Fibroblast of mammary gland (primary cell): ENCODE measurements around the gene HMGXB4.

ENCODE experiments used
- DNase-seq: peaks from one replicate; pipeline ENCODE4 v3.0.0-alpha.2; 2010; ENCODE audit warnings: low read depth
- H3K4me3 ChIP-seq: 2 replicates; pipeline ENCODE4 v1.5.1; 2011; ENCODE audit warnings: low read depth, mild to moderate bottlenecking, low read length, moderate library complexity; ENCODE audit not compliant: control insufficient read depth
- TF ChIP-seq, protein P1 (sequence below): conservative IDR thresholded peaks from 2 replicates; pipeline ENCODE4 v1.5.1; 2011; ENCODE audit warnings: low read depth, low read length, inconsistent platforms; ENCODE audit not compliant: control insufficient read depth, insufficient read depth

HMGXB4 gene

DNA sequence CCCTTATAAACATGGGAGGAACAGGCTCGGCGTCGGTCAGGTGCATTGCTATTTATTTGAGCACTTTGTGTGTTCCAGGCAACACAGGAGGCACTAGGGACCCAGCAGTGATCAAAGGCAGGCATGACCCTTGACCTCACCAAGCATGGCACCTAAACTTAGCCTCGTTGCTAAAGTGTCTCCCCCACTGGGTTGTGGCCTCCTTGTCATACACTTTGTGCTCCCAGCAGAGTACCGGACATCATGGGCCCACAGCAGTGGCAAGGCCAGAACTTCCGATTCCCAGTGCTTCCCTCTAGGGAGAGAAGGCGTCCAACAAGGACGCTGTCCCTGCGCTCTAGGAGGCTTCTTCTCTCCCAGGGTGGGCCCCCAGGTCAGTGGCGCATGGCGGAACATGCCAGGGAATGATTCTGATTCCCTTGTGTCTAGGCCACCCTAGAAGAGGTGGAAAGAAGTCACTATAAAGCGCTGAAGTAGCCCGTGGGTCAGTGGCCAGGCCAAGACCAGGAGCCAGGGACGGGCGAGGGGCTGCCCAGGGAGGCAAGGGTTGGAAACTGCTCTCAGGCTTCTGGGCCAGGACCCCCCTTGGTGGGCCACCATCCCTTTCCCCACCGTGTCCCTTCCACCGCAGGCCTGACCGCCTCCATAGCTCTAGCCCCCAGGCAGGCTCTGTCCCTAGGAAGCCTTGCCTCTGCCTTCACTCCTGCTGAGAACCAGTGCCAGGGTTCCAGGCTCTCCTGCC is 62.1 kb downstream of the HMGXB4 start:
- TF ChIP-seq, protein P1, sequence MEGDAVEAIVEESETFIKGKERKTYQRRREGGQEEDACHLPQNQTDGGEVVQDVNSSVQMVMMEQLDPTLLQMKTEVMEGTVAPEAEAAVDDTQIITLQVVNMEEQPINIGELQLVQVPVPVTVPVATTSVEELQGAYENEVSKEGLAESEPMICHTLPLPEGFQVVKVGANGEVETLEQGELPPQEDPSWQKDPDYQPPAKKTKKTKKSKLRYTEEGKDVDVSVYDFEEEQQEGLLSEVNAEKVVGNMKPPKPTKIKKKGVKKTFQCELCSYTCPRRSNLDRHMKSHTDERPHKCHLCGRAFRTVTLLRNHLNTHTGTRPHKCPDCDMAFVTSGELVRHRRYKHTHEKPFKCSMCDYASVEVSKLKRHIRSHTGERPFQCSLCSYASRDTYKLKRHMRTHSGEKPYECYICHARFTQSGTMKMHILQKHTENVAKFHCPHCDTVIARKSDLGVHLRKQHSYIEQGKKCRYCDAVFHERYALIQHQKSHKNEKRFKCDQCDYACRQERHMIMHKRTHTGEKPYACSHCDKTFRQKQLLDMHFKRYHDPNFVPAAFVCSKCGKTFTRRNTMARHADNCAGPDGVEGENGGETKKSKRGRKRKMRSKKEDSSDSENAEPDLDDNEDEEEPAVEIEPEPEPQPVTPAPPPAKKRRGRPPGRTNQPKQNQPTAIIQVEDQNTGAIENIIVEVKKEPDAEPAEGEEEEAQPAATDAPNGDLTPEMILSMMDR, result no peak
- no peak overlapping the region for H3K4me3 ChIP-seq
- DNase-seq, result no peak

DNA sequence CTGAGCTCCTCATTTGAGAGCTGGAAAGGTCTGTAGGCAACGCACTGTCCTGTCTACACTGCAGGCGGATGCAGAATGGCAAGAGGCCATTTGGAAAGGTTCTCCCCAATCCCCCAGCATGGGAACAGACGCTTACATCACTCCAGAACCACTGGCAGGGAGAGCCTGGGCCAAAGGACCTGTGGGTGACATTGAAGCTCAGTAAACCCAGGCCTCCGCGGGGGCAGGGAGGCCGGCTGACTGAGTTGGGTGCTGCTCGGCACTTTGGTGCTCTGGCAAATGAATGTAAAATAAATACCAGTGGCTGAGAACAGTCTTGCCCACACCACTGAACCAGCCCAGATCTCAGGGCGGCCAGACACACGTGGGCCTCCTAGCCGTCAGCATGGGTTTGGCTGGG is 64.8 kb downstream of the HMGXB4 start:
- TF ChIP-seq, protein P1, result no peak
- DNase-seq, result no peak
- H3K4me3 ChIP-seq, result no peak overlapping the region

DNA sequence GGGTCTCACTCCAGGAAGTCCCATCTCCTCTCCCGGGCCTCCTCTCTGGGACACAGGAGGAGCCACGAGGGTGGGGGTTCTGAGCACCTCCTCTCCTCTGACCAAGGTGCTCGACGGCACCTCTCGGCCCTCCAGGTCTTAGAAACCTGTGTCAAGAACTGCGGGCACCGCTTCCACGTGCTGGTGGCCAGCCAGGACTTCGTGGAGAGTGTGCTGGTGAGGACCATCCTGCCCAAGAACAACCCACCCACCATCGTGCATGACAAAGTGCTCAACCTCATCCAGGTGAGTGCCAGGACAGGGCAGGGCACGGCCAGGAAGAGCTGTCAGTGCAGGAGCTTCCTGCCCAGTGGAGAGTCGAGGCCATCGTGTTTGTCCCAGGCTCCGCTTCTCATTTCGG is 65.6 kb downstream of the HMGXB4 start:
- no peak overlapping the region for H3K4me3 ChIP-seq
- DNase-seq, result no peak
- TF ChIP-seq, protein P1, result no peak

DNA sequence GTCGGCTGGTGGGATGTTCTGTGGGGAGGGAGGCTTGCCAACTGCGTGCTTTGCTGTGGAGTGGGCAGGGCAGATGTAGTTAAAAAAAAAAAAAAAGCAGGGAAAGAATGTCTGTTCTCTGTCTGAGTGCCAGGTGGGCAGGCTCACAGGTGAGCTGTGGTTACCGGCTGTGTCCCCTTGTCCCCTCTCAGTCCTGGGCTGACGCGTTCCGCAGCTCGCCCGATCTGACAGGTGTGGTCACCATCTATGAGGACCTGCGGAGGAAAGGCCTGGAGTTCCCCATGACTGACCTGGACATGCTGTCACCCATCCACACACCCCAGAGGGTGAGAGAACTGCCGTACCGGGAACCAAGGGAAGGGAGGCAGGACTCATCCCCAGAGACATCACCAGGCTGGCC is 66.0 kb downstream of the HMGXB4 start:
- TF ChIP-seq, protein P1, result no peak
- no peak for DNase-seq
- no peak overlapping the region for H3K4me3 ChIP-seq

DNA sequence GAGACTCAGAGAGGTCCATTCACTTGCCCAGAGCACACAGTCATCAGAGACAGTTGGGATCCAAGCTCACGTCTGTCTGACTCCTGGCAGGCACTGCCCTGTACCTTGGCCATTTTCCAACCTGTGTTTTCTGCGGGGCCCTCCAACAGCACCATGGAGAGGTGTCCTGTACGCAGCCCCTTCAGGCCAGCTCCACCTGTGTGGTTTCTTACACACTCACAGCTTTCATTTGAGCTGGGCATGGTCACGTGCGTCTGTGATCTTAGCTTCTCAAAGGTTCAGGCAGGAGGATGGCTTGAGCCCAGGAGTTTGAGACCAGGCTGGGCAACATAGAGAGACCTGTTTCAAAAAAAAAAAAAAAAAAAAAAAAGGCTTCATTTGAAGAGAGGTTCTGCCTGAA is 66.8 kb downstream of the HMGXB4 start:
- no peak overlapping the region for H3K4me3 ChIP-seq
- TF ChIP-seq, protein P1, result no peak
- DNase-seq, result no peak

DNA sequence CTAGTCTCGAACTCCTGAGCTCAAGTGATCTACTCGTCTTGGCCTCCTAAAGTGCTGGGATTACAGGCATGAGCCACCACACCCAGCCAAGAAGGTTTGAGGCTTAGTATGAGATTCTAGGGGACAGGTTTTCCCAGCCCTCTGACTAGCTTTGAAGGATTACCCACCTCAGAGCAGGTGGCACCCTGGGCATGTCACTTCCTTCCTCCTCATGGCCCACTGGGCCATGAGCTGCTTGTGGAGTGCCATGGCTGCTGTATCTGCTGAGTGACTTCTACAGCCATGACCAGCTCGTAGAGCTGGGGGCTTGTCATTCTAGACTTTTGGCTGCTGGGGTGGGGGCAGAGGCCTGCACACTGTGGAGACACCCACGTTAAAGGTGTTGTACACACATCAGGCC is 67.5 kb downstream of the HMGXB4 start:
- DNase-seq, result no peak
- H3K4me3 ChIP-seq, result no peak overlapping the region
- TF ChIP-seq, protein P1, result no peak
